ENCODE results near the gene MYOCD.

The MYOCD gene

DNA sequence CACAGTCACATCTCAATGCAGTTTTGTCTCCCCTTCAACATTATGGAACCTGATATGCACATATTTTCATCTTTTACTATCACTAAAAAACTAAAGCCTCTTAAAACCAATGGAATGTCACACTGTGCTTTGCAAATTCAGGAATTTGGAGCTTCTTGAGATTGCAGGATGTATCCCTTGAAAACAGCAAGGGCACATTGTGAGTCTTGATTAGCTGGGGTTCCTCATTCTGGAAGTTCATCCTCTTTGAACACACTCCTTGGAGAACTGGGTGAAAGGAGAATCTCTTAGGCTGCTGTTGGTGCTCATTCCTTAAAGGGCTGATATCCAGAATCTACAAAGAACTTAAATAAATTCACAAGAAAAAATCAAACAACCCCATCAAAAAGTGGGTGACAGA lies 21.1 kb upstream of the MYOCD start:
- no peak for DNase-seq

DNA sequence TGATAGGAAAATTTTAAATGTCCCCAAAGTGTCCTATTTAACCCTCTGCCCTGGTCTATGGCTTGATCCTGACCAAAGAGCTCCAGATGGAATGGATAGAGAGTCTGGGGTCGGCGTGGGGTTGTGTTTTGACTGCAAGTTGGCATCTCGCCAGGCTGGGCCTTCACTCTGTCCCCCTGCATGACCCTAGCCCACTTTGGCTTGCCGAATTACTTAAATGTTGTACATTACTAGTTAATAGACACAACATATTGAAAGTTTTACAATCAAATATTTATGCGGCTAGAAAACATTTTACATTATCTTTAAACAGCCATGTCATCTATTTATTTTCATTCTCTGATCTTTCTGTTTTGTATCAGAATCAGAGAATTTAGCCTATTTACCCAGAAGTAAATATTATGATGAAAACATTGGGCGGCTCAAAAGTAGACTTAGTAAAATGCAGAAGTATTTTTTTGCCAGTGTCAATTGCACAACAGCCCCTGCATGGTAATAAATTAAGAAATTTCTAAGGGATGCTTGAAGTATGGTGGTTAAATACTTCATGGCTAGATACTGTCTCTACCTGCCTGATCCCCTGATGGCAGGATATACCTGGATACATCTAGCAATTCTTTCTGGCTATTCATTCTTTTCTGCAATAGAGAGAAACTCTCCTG lies 18.8 kb upstream of the MYOCD start:
- DNase-seq = no peak

DNA sequence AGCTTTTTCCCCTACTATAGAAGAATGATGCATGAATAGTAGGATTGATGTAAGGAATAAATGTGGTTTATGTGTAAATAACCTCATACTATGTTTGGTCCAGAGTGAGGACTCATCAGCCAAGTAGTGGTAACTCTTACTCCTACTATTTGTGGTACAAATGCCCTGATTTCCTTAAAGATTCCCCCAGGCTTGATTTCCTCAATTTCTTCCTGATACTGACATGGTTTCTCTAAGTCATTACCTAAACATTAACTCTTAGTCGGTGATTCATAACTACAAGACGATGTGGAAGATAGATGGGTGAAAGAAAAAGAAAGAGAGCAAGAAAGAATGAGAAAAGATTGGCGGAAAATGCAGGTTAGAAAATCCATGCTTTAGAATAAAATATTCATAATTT lies 17.2 kb upstream of the MYOCD start:
- no peak for DNase-seq

GRCh38 chr17:12655936-12656335 lies 9.8 kb upstream of the MYOCD start:
- DNase-seq = no peak

- no peak for DNase-seq
These were observed 9.3 kb upstream of the MYOCD start for GRCh38 chr17:12656354-12656753.

GRCh38 chr17:12659500-12659899 lies 6.2 kb upstream of the MYOCD start:
- DNase-seq = no peak

DNA sequence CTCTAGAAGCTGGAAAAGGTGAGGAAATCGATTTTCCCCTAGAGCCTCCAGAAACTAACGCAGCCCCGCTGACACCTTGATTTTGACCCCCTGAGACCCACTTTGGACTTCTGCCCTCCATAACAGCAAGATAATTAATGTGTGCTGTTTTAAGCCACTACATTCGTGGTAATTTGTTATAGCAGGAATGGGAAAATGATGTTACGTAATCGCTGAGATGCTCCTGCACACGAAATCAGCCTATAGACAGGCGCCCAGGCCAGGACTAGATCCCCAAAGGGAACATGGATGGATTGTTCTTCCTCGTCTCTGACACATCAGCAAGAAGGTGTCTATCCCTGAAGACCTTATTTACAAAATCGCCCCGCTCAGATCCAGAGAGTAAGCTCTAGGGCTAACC lies 1.4 kb upstream of the MYOCD start:
- no peak for DNase-seq

GRCh38 chr17:12664894-12665262 lies 812 bp upstream of the MYOCD start:
- DNase-seq = no peak

DNA sequence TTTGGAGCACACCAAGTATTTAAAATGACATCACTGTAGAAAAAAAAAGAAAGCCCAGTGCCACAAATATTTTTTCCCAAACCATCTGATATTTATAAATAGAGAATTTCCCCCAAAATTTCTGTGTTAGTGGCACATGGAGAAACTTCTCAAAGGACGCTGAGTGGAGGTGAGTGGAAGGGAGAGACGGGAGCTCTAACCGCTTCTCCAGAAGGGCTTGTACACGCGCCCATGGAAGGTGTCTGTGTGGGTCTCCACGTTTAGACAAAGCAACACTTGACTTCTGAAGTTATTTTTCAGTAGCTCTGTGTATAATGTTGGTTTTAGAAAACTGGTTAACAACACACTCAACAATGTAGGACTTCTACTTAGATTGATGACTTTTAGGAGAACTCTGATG lies 1.0 kb downstream of the MYOCD start:
- no peak for DNase-seq

- DNase-seq = no peak
These were observed 1.7 kb downstream of the MYOCD start for GRCh38 chr17:12667299-12667958.

GRCh38 chr17:12671906-12672305 lies 6.2 kb downstream of the MYOCD start:
- no peak for DNase-seq

DNA sequence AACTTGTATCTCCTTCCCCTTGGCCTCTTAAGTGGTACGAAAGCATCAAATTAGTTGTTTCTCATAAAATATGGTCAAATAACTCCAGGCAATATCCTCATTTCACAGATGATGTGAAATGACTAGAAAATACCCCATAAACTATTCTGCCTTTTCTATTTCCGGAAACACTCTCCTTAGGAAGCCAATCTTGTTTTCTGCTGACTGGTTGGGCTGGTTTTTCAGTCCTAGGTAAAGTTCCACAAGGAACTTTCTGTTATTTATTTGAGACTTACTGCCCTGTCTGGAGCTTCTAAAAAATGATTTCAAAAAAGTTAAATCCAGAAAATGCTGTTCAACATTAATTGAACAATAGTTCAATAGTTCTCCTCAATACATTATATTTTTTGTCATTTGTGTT lies 7.3 kb downstream of the MYOCD start:
- no peak for DNase-seq

DNA sequence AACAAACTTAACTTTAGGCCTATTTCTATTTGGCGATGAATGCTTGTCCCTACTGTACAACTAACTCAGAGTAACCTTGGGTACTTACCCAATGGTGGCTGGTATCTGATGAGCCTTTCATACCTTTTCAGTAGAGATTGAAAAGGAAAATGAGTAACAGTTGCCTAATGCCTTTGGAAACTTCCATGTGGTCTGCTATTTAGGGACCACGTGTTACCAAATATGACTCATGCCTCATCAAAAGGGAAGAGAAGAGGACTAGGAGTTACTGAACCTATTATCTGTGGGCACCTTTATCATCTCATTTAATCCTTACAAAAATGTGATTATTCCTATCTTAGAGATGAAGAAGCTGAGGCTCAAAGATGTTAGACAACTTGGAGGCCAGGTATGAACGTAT lies 8.1 kb downstream of the MYOCD start:
- no peak for DNase-seq

DNA sequence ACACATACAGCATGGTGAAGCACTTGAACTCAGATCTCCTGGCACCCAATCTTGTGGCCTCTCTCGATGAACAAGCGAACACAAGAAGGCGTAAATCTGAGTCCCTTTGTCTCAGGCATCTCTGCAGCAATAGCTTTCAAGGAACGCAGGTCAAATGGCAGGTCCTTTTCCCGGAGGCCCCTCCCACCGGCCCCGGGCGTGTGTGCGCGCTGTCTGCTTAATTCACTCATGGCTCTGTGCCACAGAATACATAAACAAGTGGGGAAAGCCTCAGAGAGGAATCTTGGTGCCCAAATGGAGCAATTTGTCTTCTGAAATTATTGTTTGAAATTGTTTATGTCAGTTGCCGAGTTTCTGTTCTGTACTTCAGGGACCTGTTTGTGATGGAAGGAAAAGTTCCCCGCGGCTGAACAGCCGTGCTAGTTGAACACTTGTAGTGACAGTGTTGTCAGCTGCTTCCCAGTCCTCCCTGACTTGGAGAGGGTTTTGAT lies 14.8 kb downstream of the MYOCD start:
- no peak for DNase-seq

DNA sequence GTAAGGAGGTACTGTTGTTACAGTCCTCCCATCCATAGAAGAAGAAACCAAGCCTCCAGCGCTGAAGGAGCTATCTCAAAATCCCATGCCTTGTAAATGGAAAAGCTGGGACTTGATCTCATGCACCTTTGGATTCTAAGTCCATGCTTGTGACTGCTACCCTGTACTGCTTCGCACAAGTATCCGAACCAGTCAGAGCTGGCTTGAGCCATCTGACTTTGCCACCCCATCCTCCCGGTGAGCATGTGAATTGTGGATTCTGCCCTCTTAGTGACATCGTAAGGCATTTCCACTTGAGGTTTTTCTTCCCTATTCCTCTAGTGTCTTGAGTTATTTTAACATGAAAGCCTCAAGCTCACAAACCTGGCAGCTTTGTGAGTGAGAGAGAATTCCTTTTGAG lies 15.3 kb downstream of the MYOCD start:
- DNase-seq = no peak

DNA sequence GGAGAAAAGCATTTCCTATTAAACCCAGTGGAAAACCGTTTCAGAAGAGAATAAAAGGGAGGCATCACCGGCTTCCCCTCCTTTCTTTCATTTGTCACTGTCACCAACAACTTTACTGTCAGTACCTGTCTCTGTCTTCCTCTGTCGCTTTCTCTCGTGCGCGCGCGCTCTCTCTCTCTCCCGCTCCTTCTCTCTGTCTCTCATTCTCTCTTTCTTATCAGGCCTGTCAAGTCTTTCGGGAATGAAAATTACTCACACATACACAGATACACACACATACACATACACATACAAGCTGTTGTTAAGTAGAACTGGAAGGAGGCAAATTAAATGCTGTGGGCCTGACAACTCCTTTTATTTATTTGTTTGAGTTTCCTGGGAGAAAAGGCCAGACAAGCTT lies 17.6 kb downstream of the MYOCD start:
- no peak for DNase-seq

- no peak for DNase-seq
These were observed 20.8 kb downstream of the MYOCD start for GRCh38 chr17:12686486-12686885.

DNA sequence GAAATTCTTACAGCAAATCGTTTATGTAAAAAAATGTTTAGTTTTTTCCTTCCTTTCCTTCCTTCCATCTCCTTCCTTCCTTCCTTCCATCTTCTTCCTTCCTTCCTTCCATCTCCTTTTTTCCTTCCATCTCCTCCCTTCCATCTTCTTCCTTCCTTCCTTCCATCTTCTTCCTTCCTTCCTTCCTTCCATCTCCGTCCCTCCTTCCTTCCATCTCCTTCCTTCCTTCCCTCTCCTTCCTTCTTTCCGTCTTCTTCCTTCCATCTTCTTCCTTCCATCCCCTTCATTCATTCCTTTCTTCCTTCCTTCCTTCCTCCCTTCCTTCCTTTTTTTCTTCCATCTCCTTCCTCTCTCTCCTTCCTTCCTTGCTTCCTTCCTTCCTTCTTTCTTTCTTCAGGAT lies 22.7 kb downstream of the MYOCD start:
- no peak for DNase-seq

- no peak for DNase-seq
These were observed 25.5 kb downstream of the MYOCD start for GRCh38 chr17:12691173-12691572.

GRCh38 chr17:12693640-12694039 lies 27.9 kb downstream of the MYOCD start:
- no peak for DNase-seq

DNA sequence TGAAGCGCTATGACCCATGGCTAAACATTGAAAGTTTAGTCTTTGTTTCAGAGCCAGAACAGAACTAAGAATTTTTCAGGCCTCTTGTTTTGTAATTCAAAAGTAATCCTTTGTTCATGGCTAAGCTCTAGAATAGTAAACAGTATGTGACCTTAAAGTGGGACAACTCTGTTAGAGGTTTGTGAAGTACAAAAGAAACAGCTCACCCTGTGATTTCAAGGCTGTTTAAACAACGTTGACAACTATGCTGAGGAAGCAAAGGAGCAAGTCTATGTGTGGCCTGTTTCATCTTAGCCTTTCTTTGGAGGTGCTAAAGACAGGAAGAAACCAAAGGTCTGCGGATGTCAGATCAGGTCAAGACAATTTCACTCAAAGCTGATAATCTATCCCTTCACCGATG lies 40.4 kb downstream of the MYOCD start:
- no peak for DNase-seq

GRCh38 chr17:12709063-12709462 lies 43.4 kb downstream of the MYOCD start:
- DNase-seq = no peak

GRCh38 chr17:12712415-12712814 lies 46.7 kb downstream of the MYOCD start:
- DNase-seq = no peak

- DNase-seq = no peak
These were observed 47.3 kb downstream of the MYOCD start for GRCh38 chr17:12712941-12713340.

GRCh38 chr17:12719948-12720347 lies 54.3 kb downstream of the MYOCD start:
- no peak for DNase-seq
